NCI-H82 (cell line): ENCODE results near the gene PROM1.

Experiments used
- DNase-seq: peaks from one replicate; lab custom pipeline; 2025; lab: John Stamatoyannopoulos, UW

PROM1 gene

DNA sequence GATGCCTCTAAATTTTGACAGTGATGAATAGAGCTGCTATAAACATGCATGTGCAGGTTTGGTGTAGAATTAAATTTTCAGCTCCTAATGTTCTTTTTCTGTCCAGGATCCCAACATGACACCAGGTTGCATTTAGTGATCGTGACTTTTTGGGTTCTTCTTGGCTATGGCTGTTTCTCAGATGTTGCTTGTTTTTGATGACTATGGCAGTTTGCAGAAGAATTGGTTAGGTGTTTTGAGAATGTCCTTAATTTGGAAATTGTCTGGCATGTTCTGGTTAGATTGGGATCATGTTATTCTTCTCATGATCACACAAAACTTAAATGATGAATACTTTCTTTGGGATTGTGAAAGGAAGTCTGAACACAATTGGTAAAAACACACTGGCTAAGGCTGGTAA, 141.5 kb downstream of the PROM1 start:
- DNase-seq = no peak

DNA sequence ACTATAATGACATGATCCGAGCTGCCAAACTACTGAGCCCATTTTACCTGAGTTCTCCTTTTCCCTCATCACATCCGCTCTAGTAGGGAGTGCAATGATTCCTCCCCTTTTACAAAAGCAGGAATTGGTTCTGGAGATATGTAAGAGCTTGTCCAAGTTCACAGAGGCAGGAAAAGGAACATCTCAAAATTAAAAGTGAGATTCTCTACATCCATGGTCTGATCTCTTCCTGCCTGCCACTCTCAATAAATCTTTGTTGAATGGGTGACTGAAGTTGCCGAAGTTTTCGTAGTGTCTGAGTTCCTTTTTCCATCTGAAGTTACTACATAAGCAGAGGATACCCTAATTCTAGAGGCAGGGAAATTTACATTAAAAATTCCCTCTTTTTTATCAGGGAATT, 145.2 kb downstream of the PROM1 start, which contains the start of gene FGFBP1:
Gene FGFBP1, minus strand, starts transcription at position 101 of the 400 bp plus-strand sequence. CDS start 2,108 bp downstream, outside the sequence.
- DNase-seq = no peak

DNA sequence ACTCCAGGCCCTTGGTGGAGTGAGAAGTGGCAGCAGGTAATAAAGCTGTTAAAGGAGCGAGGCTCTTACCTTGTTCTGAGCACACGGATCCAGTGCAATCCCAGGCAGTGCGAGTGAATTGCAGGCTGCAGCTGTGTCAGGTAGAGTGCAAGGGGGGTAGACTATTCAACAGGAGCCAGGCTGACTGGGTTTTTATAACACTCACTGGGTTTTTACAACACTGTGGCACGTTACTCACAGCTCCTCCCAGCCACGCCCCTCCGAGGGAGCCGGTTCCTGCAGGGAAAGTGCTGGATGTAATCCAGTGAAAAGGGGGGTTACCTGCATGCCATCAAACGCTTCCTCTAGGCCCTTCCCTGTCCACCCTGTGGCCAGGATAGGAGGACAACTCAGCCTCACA, 145.6 kb downstream of the PROM1 start:
- no peak for DNase-seq

DNA sequence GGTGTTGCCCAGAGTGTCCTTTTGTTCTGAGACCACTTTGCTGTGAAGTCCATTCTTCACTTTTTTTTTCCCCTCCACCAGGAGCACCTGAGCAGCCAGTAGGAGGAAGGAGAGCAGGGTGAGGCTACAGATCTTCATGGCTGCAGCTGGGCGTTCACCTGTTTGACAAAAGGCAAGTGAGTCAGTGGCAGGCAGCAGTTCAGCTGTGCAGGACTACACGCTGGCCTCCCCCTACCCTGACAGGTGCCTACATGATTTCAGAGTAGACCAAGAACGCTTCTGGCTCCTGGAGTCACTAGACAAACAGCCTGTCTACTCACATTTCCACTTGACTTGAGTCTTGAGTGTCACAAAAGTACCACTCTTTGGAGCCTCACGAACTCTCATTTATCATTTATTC, 147.3 kb downstream of the PROM1 start:
- no peak for DNase-seq

DNA sequence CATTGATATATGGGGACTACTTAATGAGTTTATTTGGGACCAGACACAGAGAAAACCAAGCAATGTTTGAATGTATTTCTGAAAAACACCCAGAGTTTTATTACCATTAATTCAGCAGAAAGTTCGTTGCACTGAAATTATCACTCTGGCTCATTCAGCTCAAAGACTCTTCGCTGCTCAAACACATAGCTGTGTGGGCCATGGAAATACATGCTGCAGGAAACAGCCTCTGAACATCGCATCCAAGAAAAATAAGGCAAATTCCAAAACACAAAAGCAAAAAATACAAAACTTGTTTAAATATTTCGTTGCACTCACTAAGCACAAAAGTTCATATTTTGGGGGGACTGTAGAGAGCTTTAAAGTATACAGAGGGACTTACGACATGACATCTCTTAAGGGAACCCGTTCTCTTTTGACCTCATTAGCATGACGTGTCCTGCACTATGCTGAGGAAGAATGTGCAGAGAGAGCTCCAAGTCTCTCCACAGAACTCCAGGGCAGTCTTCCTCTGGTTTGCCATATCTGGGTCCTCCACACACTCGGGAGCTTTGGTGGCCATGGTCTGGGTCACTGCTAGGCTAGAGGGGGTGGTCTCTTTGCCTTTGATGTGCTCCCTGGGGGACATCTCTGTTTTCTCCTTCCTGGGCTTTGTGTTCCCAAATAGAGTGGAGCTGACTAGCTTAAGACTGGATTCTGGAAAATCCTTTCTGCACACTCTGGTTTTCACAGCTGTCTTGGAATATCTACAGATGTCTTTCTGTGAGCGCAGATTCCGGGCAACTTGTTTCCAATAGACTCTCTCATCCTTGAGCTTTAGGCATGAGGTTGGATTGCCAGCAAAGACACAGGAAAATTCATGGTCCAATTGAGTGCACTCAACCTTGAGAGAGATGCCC, 148.1 kb downstream of the PROM1 start:
- DNase-seq = no peak

DNA sequence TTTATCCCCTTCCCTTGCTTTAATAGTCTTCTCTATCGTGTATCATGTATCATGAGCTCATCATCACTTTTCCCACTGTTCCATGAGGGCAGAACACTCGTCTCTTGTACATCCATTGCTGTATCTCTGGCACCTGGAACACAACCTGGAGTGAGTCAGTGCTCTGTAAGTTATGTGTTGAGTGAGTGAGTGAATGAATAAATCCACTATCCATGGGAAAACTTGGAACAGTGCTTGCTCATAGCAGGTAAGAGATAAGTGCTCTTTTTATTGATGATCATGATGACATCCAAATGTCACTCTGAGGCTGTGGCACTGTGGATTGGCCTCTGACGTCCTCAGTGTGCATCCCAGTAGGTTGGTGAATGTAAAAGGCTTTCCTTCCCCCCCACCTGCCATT, 149.6 kb downstream of the PROM1 start:
- no peak for DNase-seq

DNA sequence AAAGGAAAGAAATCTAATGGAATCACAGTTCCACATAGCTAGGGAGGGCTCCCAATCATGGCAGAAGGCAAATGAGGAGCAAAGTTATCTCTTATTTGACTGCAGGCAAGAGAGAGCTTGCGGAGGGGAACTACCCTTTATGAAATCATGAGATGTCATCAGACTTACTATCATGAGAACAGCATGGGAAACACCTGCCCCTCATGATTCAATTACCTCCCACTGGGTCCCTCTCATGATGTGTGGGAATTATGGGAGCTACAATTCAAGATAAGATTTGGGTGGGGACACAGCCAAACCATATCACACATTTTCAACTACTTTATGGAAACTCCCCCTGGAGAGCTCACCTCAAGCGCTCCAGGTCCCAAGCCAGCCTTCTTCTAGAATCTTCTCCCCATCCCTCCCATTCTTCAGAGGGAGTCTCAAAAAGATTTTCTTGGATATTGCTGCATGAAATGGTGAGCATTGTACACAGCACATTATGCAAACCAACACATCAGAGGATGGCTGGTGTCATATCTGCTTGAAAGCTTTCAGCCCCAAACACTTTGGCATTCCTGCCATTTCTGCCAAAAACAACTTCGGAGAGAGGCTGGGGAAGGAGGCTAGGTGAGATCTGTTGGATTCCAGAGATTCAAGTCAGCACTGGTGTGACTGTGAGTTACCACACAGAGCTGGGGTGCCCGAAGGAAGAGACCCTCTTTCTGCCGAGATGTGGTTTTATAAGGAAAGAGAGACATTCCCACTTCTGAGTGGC, 152.2 kb downstream of the PROM1 start:
- no peak for DNase-seq

DNA sequence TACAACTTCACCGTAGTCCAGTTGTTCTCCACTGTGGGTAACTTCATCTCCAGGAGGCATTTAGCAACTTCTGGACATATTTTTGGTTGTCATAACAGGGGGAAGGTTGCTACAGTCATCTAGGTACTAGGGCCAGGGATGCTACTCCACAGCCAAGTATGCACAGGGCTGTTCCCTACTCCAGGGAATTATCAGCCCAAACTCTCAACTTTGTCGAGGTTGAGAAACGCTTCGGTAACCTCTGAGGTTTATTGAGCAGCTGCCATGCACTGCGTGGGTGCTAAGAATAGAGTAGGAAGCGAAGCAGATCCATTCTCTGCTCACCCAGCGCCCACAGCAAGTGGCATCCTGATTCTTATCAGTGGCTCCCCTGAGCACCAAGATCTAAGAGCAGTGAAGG, 153.5 kb downstream of the PROM1 start:
- no peak for DNase-seq

DNA sequence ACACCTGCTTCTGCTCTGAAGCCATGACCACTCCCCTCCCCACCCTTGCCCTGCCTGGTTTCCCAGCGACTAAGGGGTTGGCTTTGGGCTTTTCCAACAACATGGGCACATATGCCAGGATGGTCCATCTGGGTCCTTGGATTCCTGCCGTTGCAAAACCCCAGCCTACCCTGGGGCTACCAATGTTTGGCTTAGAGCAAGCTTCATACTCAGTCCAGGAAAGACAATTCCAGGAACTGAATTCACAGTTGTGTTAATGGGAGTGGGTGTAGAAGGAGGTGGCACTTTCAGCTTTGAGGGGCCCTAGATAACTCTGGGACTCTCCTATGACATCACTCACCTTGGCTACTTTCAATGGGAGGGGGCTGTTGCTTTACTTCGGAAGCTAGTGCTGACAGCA, 154.3 kb downstream of the PROM1 start:
- DNase-seq = no peak

DNA sequence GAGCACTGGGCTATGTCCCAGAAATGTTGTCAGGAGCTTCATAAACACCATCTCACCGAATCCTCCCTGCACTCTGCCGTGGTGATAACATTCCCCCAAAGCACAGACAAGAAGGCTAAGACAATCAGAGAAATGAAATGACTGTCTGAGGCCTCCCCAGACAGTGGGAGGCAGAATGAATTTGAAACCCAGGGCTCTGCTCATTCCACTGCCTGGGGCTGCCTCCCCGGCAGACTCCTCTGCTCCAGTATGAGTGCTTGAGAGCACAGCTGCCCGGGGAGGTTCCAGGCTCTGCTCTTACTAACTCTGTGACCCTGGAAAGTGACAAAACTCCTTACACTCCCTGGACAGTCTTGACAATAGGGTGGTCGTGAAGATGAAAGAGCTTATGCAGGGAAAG, 154.9 kb downstream of the PROM1 start:
- no peak for DNase-seq

DNA sequence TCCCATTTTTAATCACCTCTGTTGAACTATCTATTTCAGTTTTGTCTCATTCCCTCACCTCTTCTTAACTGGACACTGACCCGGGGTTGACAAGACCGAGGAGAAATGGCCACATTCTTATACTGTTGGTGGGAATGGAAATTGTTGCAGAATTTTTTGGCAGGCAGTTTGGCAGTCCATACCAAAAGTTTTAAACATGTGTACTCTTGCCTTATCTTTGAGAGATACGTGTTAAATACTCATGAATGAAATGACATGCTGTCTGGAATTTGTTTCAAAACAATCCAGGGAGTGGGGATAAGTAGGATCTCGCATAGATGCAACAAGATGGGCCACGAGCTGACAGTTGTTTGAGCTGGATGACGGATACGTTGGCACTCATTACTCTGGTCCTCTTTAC, 157.3 kb downstream of the PROM1 start:
- no peak for DNase-seq

DNA sequence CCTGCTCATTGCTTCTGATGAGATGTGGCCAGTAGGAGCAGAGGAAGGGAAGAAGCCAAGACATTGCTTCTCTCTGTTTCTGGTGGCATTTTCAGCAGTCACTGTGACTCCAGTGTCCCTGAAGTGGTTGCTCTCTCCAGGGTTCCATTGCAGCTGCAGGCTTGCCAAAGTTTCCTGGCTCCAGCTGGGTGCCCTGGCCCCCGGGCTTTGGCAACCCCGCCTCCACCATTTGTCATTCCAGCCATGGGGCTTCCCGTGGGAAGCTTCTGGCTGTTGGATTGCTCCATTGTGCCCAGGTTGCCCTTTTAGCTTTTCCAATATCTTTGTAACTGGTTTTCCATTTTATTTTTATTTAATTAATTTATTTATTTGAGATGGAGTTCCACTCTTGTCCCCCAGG, 158.0 kb downstream of the PROM1 start:
- no peak for DNase-seq

DNA sequence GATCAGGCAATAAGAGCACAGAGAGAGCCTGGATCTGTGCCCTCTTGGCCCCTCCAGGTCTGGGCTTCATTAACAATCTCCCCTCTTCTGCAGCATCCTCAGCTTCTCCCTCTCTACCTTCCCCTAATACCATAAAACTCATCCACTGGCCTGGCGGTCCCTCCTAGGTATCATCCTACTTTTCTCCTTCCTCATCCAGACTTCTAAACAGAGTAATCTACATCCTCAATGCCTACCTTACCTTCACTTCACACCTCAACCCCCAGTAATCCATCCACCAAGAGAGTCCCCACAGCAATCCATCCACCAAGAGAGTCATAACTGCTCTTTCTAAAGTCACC, 162.3 kb downstream of the PROM1 start:
- DNase-seq = no peak

DNA sequence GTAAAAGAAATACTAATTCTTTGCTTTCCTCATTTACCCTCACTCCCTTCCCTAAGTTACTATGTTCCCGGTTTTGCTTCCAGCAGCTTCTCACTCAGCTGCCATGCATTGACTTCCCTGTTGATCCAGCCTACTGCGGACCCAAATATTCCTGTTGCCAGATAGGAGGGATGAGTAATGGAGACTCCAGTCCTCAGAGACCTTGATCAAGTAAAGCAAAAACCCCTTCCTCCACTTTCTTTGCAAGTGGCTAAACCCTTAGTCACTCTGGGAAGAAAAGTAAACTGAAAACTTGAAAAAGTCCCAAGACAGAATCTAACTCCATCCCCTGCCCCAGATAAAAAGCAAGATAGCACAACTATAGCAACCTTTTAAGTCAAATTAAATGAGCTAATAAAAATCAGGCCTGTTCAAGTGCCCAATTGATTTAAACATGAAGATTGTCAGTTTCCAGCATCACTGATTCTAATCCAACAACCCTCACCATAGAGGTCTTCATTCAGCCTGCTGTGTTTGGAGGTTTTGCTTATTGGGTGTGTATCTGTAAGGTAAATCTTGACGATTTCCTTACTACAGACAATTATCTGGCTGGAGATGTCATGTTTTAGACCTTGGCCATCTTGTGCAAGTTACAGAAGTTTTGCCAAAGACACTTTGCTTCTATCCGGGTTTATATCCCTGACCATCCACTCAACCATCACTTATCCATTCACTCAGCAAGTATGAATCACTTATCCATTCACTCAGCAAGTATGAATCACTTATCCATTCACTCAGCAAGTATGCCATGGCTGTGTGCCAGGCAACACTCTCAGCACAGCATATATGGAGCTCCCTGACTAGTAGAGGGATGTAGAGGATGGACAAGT, 162.9 kb downstream of the PROM1 start:
- no peak for DNase-seq

DNA sequence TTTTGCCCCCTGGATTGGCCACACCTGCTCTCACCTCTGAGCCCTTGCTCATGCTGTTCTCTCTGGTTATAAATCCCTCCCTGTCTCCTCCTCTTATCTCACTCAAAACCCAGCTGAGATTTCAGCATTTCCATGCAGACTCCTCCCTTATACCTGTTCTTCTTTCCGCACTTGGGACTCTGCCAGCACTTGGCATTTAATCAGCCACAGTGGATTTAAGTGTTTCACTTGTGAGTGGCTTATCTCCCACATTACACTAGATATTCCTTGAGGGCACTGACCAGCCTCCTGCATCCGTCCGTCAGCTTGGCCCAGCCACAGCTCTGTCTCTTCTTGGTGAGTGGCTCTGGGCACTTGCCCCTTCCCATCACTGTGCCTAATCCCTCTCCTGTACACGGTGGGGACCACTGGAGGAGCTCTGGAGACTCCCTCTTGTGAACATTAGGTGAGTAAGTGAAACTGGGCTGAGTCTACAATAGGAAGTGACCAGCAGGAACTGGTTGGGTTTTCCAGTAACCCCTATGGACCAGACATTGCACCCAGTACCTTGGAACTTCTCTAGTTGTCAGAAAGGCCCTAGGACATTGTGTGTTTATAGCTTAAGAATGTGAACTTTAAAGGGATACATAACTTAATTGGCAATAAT, 165.2 kb downstream of the PROM1 start:
- no peak for DNase-seq
